ENCODE results near the gene ADISSP. TPM values are rescaled to one million over a fixed set of nuclear protein-coding genes. Genes with fewer than 3 reads are reported as not detected.

ADISSP gene
- total and polyA plus RNA-seq, 9 of the 15 experiments (the other 6 are each of a cell fraction or from before 2014, with no cell fraction given) = 1.4 to 70.6 (median 23.4) TPM

GRCh38 chr20:3786665-3787323 lies 19.2 kb upstream of the ADISSP start, which contains the start of gene CENPB (continued):
- TF ChIP-seq MXI1 (IDR thresholded peaks at IDR 0.05; ENCODE audit: low read depth, low read length) = no peak
- no peak for TF ChIP-seq CEBPG (CRISPR knock-in tag; IDR thresholded peaks at IDR 0.05)
- TF ChIP-seq CEBPG (tag; conservative IDR thresholded peaks at IDR 0.05 in 1 of 2, IDR thresholded peaks at IDR 0.05 in 1 of 2) = no peak
- TF ChIP-seq ELF1 (tag; IDR thresholded peaks at IDR 0.05) = peak; percentile 61; the same call in 1 of the 2 replicates
- TF ChIP-seq, protein P1, sequence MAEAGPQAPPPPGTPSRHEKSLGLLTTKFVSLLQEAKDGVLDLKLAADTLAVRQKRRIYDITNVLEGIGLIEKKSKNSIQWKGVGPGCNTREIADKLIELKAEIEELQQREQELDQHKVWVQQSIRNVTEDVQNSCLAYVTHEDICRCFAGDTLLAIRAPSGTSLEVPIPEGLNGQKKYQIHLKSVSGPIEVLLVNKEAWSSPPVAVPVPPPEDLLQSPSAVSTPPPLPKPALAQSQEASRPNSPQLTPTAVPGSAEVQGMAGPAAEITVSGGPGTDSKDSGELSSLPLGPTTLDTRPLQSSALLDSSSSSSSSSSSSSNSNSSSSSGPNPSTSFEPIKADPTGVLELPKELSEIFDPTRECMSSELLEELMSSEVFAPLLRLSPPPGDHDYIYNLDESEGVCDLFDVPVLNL (CRISPR knock-in tag; IDR thresholded peaks at IDR 0.05; ENCODE audit: low read depth) = no peak
- TF ChIP-seq NFYB (IDR thresholded peaks at IDR 0.05; ENCODE audit: extremely low read depth, insufficient read length) = no peak
- no peak; the same call in none of the 2 replicates for TF ChIP-seq POLR2G (IDR thresholded peaks at IDR 0.05; ENCODE audit: low read depth, low read length)
- TF ChIP-seq, protein P2, sequence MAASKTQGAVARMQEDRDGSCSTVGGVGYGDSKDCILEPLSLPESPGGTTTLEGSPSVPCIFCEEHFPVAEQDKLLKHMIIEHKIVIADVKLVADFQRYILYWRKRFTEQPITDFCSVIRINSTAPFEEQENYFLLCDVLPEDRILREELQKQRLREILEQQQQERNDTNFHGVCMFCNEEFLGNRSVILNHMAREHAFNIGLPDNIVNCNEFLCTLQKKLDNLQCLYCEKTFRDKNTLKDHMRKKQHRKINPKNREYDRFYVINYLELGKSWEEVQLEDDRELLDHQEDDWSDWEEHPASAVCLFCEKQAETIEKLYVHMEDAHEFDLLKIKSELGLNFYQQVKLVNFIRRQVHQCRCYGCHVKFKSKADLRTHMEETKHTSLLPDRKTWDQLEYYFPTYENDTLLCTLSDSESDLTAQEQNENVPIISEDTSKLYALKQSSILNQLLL (CRISPR knock-in tag; IDR thresholded peaks at IDR 0.05; ENCODE audit: borderline replicate concordance) = no peak
- peak; percentile 49 to 55 for TF ChIP-seq RAD21 (CRISPR knock-in tag; conservative IDR thresholded peaks at IDR 0.05 in 1 of 2, IDR thresholded peaks at IDR 0.05 in 1 of 2)
- TF ChIP-seq, protein P3, sequence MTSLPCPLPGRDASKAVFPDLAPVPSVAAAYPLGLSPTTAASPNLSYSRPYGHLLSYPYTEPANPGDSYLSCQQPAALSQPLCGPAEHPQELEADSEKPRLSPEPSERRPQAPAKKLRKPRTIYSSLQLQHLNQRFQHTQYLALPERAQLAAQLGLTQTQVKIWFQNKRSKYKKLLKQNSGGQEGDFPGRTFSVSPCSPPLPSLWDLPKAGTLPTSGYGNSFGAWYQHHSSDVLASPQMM (CRISPR knock-in tag; IDR thresholded peaks at IDR 0.05) = no peak
- TF ChIP-seq STAG1 (CRISPR knock-in tag; IDR thresholded peaks at IDR 0.05; ENCODE audit: borderline replicate concordance) = peak; percentile 75; the same call in 1 of the 2 replicates
- TF ChIP-seq KAT7 (CRISPR knock-in tag; IDR thresholded peaks at IDR 0.05; ENCODE audit: borderline replicate concordance) = peak; percentile 39; the same call in 1 of the 2 replicates
- TF ChIP-seq, protein P4, sequence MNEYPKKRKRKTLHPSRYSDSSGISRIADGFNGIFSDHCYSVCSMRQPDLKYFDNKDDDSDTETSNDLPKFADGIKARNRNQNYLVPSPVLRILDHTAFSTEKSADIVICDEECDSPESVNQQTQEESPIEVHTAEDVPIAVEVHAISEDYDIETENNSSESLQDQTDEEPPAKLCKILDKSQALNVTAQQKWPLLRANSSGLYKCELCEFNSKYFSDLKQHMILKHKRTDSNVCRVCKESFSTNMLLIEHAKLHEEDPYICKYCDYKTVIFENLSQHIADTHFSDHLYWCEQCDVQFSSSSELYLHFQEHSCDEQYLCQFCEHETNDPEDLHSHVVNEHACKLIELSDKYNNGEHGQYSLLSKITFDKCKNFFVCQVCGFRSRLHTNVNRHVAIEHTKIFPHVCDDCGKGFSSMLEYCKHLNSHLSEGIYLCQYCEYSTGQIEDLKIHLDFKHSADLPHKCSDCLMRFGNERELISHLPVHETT (CRISPR knock-in tag; conservative IDR thresholded peaks at IDR 0.05 in 1 of 2, IDR thresholded peaks at IDR 0.05 in 1 of 2) = peak in 1 of 2 experiments; percentile 77; a peak in 2 of 4 replicates
- TF ChIP-seq, protein P5, sequence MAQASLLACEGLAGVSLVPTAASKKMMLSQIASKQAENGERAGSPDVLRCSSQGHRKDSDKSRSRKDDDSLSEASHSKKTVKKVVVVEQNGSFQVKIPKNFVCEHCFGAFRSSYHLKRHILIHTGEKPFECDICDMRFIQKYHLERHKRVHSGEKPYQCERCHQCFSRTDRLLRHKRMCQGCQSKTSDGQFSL (CRISPR knock-in tag; IDR thresholded peaks at IDR 0.05) = no peak
- TF ChIP-seq, protein P5 (tag; IDR thresholded peaks at IDR 0.05) = 0 out of 4 replicates have a peak, but pooled peaks of 1 of the 2 experiments have one; percentile 44
- TF ChIP-seq SMARCA5 (IDR thresholded peaks at IDR 0.05) = no peak
- no peak for TF ChIP-seq MBD2 (IDR thresholded peaks at IDR 0.05; ENCODE audit: borderline replicate concordance, low read depth)
- no peak for TF ChIP-seq ZBTB49 (CRISPR knock-in tag; IDR thresholded peaks at IDR 0.05; ENCODE audit: borderline replicate concordance)

All from K562 (cell line).